Suprapubic skin (tissue), 3 donors: ENCODE measurements around the gene NSD1.

Experiments used
- CTCF ChIP-seq, 2 donors: fragments of 200-600 bp in 1 of 2; fragments of 450-650 bp in 1 of 2; sonication (generic) in 1 of 2; IDR thresholded peaks; one replicate each; pipeline ENCODE4 v1.5.1; 2016 to 2019; ENCODE audit warnings: antibody characterized with exemption in 2 of 2, mild to moderate bottlenecking in 1 of 2, moderate library complexity in 1 of 2
- EP300 ChIP-seq: sonication (generic); formaldehyde crosslinking; IDR thresholded peaks from one replicate; pipeline ENCODE4 v1.6.1; 2017; ENCODE audit warnings: antibody characterized with exemption
- POLR2A ChIP-seq, 2 donors: fragments of 450-650 bp; IDR thresholded peaks; one replicate each; pipeline ENCODE4 v1.6.1; 2017; ENCODE audit warnings: antibody characterized with exemption in 2 of 2, mild to moderate bottlenecking in 2 of 2, moderate library complexity in 2 of 2

- TF ChIP-seq CTCF (IDR thresholded peaks at IDR 0.05) (no peak), EP300 (no peak), POLR2A (IDR thresholded peaks at IDR 0.05) (no peak)
These were observed 2.6 kb upstream of the NSD1 start for GRCh38 chr5:177131019-177131320.
